Right renal cortex interstitium (tissue), 3 donors: ENCODE measurements around the gene CLDND2. TPM values are rescaled to one million over a fixed set of nuclear protein-coding genes. Genes with fewer than 3 reads are reported as not detected.

ENCODE experiments used
- polyA plus RNA-seq, 3 donors: library from polyadenylated mRNA; unstranded; fragments of 120-200 nt; gene quantifications; one replicate each; pipeline ENCODE4 v1.2.1, GENCODE V29; 2013; ENCODE audit not compliant: insufficient read length in 3 of 3

Gene CLDND2
- polyA plus RNA-seq, 3 donors = 0.79 to 1.4 (median 0.80) TPM

Other genes starting within 250 kb of the CLDND2 start
- gene SIGLEC9, start 244.1 kb downstream of the CLDND2 start, polyA plus RNA-seq = 1 to 10 TPM; 1.3 to 1.6 (median 1.3) TPM
- under 1 TPM; 0.36 to 0.74 (median 0.42) TPM for gene SIGLEC7, start 226.7 kb downstream of the CLDND2 start, polyA plus RNA-seq
- 1 to 10 TPM; 1.2 to 1.6 (median 1.5) TPM for gene CD33, start 143.9 kb downstream of the CLDND2 start, polyA plus RNA-seq
- not detected for gene SIGLECL1, start 117.9 kb downstream of the CLDND2 start, polyA plus RNA-seq
- gene IGLON5, start 57.4 kb downstream of the CLDND2 start, polyA plus RNA-seq = 1 to 10 TPM; 2.7 to 3.7 (median 3.2) TPM
- 1 to 10 TPM; 3.5 to 4.4 (median 3.8) TPM for gene VSIG10L, start 26.9 kb downstream of the CLDND2 start, polyA plus RNA-seq
- 100 to 1,000 TPM; 123 to 149 (median 132) TPM for gene ETFB, start 2.6 kb downstream of the CLDND2 start, polyA plus RNA-seq
- gene NKG7, start 3.7 kb upstream of the CLDND2 start, polyA plus RNA-seq = 1 to 10 TPM; 1.2 to 2.0 (median 1.3) TPM
- under 1 TPM; 0.18 to 0.40 (median 0.24) TPM for gene LIM2, start 19.0 kb upstream of the CLDND2 start, polyA plus RNA-seq
- under 1 TPM; 0.10 to 0.28 (median 0.20) TPM for gene C19orf84, start 21.6 kb upstream of the CLDND2 start, polyA plus RNA-seq
- 1 to 10 TPM in 2 of 3 donors, under 1 TPM in 1; 0.82 to 1.1 (median 1.0) TPM for gene SIGLEC10, start 48.6 kb upstream of the CLDND2 start, polyA plus RNA-seq
- gene SIGLEC8, start 89.5 kb upstream of the CLDND2 start, polyA plus RNA-seq = not detected
- not detected for gene CEACAM18, start 109.5 kb upstream of the CLDND2 start, polyA plus RNA-seq
- gene SIGLEC12, start 132.8 kb upstream of the CLDND2 start, polyA plus RNA-seq = not detected
- gene SIGLEC6, start 162.7 kb upstream of the CLDND2 start, polyA plus RNA-seq = under 1 TPM; 0.07 to 0.42 (median 0.12) TPM
- gene ZNF175, start 202.3 kb upstream of the CLDND2 start, polyA plus RNA-seq = 10 to 100 TPM; 16.4 to 19.7 (median 16.8) TPM